Measurements from ENCODE around the gene BEND3. TPM values are rescaled to one million over a fixed set of nuclear protein-coding genes. Genes with fewer than 3 reads are reported as not detected.

The BEND3 gene
- total RNA-seq, 2 donors from 2014 or later = 4.0 TPM

DNA sequence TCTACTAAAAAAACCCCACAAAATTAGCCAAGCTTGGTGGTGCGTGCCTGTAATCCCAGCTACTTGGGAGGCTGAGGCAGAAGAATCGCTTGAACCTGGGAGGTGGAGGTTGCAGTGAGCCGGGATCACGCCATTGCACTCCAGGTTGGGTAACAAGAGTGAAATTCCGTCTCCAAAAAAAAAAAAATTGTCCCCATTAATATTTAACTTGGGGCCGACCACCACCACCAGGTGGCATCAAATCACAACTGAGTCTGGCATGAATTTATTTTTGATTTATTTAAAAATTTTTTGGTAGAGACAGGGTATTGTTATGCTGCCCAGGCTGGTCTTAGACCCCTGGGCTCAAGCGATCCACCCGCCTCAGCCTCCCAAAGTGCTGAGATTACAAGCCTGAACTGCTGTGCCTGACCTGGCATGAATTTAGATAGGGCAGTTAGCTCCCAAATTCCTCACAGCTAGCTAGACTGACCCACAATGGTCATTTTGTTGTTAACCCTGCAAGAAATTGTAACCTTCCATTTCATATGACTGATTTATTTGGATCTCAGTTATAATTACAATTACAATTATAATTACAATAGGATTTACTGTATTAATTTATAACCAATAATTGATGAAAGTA, 17.1 kb upstream of the BEND3 start:
- no peaks in the 10 kb centered on the region for H3K4me1 ChIP-seq (replicated peaks)
- H3K27ac ChIP-seq = no peak overlapping the region
- H3K36me3 ChIP-seq = no peaks in the 10 kb centered on the region
- WGBS = 44% methylated on average over 8 of the region's 8 CpGs
- no peaks in the 10 kb centered on the region for H3K9me3 ChIP-seq
- no peak overlapping the region for H3K4me3 ChIP-seq
- intact Hi-C loops (cut with DNase I) = no loop called here
- TF ChIP-seq, protein P1, sequence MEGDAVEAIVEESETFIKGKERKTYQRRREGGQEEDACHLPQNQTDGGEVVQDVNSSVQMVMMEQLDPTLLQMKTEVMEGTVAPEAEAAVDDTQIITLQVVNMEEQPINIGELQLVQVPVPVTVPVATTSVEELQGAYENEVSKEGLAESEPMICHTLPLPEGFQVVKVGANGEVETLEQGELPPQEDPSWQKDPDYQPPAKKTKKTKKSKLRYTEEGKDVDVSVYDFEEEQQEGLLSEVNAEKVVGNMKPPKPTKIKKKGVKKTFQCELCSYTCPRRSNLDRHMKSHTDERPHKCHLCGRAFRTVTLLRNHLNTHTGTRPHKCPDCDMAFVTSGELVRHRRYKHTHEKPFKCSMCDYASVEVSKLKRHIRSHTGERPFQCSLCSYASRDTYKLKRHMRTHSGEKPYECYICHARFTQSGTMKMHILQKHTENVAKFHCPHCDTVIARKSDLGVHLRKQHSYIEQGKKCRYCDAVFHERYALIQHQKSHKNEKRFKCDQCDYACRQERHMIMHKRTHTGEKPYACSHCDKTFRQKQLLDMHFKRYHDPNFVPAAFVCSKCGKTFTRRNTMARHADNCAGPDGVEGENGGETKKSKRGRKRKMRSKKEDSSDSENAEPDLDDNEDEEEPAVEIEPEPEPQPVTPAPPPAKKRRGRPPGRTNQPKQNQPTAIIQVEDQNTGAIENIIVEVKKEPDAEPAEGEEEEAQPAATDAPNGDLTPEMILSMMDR (IDR thresholded peaks at IDR 0.05) = peak in 3 of 4 experiments; percentile 32 to 43 (median 35)
- no peak for TF ChIP-seq POLR2A (IDR thresholded peaks at IDR 0.05)
- no peaks in the 10 kb centered on the region for H3K27me3 ChIP-seq (replicated peaks; ENCODE audit: insufficient read depth)
- DNase-seq (ENCODE audit: low spot score) = no peak

DNA sequence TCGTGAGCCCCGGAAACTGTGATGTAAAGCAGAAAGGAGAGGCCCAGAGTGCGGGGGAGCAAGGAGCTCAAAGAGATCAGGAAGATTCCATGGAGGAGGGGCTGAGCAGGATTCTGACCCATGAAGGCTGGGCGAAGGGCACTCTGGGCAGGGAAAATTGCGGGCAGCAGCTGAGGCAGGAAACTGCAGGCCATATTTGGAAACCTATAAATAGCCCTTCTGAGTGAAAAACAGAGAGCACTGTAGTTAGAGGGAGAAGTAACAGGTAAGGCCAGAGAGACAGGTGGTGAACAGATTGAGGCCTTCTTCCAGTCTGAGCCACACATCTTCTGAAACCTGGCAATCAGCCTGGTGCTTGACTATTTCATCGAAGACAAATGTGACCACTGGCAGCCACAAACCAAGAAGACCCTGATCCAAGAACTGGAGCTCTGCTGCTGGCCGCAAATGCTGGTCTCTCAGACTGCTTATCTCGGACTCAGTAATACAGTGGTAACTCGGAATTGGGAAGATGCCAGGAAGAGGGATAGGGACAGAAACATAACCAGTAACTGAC, 14.1 kb upstream of the BEND3 start:
- intact Hi-C loops (cut with DNase I) = no loop called here
- Histone ChIP-seq H3K27ac (no peak overlapping the region), H3K36me3 (no peaks in the 10 kb centered on the region), H3K9me3 (no peaks in the 10 kb centered on the region), H3K4me1 (replicated peaks) (no peaks in the 10 kb centered on the region), H3K27me3 (replicated peaks; ENCODE audit: insufficient read depth) (no peaks in the 10 kb centered on the region), H3K4me3 (no peak overlapping the region)
- TF ChIP-seq, protein P1 (IDR thresholded peaks at IDR 0.05) = no peak
- TF ChIP-seq POLR2AphosphoS5 (IDR thresholded peaks at IDR 0.05) (no peak), POLR2A (IDR thresholded peaks at IDR 0.05) (no peak)
- WGBS = 81% methylated on average over 9 of the region's 9 CpGs
- no peak for DNase-seq (ENCODE audit: low spot score)

DNA sequence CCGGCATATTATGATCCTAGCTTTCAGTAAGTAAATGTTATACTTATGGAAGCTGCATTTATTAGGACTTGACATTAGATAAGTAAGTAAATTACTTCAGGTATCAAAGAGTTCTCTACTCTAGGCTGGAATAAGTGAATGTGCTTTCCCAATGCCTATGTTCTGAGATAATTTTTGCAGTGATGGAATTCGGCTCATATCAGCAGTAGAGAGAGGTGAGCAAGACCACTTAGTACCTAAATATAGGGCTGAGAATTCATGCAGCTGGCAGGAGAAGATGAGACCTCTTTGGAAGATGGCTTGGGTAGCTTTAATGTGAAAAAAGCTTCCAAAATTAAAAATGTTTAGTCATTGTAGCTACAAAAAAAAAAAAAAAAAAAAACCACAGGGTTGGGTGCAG, 13.3 kb upstream of the BEND3 start:
- Histone ChIP-seq H3K27ac (no peak overlapping the region), H3K4me3 (no peak overlapping the region), H3K9me3 (no peaks in the 10 kb centered on the region), H3K36me3 (no peaks in the 10 kb centered on the region), H3K27me3 (replicated peaks; ENCODE audit: insufficient read depth) (no peaks in the 10 kb centered on the region), H3K4me1 (replicated peaks) (no peaks in the 10 kb centered on the region)
- TF ChIP-seq POLR2AphosphoS5 (IDR thresholded peaks at IDR 0.05) = no peak
- TF ChIP-seq, protein P1 (IDR thresholded peaks at IDR 0.05) = no peak
- TF ChIP-seq POLR2A (IDR thresholded peaks at IDR 0.05) = no peak
- no peak for DNase-seq (ENCODE audit: low spot score)
- intact Hi-C loops (cut with DNase I) = no loop called here
- WGBS = 91% methylated on average over 2 of the region's 2 CpGs

DNA sequence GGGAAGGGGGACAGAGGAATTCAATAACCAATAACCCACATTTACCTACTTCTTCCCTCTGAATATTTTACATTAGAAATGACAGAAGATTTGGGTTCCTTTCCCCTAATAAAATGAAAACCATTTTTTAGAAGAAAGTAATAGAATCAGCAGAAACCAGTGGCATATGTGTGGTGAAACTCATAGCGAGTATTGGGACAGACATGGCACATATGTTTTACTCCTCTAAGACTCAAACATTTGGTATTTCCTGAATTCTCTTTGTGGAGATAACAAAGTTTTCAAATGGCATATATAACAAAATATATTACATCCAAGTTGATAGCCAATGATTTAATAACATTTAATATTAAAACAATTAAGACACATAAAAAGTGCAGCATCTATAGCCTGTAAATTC, 12.9 kb upstream of the BEND3 start:
- Histone ChIP-seq H3K4me3 (no peak overlapping the region), H3K27ac (no peak overlapping the region), H3K27me3 (replicated peaks; ENCODE audit: insufficient read depth) (no peaks in the 10 kb centered on the region), H3K4me1 (replicated peaks) (no peaks in the 10 kb centered on the region), H3K9me3 (no peaks in the 10 kb centered on the region), H3K36me3 (no peaks in the 10 kb centered on the region)
- intact Hi-C loops (cut with DNase I) = no loop called here
- WGBS = 97% methylated on average over 1 of the region's 1 CpG
- DNase-seq (ENCODE audit: low spot score) = no peak
- TF ChIP-seq POLR2AphosphoS5 (IDR thresholded peaks at IDR 0.05) (no peak), POLR2A (IDR thresholded peaks at IDR 0.05) (no peak)
- TF ChIP-seq, protein P1 (IDR thresholded peaks at IDR 0.05) = no peak

DNA sequence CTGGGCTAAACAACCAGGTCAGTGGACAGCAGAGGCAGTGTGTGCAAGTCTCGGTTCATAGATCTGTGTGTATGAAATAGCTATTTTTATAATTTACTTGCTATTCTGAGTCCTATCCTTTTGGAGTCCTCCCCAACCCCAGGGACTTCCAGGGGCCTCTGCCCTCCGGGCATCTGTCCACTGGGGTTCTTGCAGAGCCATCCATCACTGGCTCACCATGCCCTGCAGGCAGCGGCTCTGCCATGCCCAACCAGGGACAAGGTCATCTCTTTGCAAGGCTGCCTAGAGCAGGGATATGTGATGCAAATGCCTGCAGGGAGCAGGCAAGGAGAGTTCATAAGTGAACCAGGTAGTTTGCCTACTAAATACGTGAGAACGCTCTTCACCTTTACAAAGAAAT, 10.5 kb upstream of the BEND3 start:
- Histone ChIP-seq H3K9me3 (no peaks in the 10 kb centered on the region), H3K27ac (no peak overlapping the region), H3K36me3 (no peaks in the 10 kb centered on the region), H3K27me3 (replicated peaks; ENCODE audit: insufficient read depth) (no peaks in the 10 kb centered on the region), H3K4me1 (replicated peaks) (no peaks in the 10 kb centered on the region), H3K4me3 (no peak overlapping the region)
- no peak for TF ChIP-seq POLR2A (IDR thresholded peaks at IDR 0.05)
- TF ChIP-seq, protein P1 (IDR thresholded peaks at IDR 0.05) = no peak
- TF ChIP-seq POLR2AphosphoS5 (IDR thresholded peaks at IDR 0.05) = no peak
- no peak for DNase-seq (ENCODE audit: low spot score)
- WGBS = 94% methylated on average over 5 of the region's 5 CpGs
- intact Hi-C loops (cut with DNase I) = no loop called here
